WERI-Rb-1 (cell line): Measurements from ENCODE around the gene KIRREL3.

Experiments
- DNase-seq: peaks from one replicate; pipeline ENCODE4 v3.0.0-alpha.2; 2020
- H3K27ac ChIP-seq: fragments of 250-450 bp; sonication (Bioruptor Pico); 2 replicates; pipeline ENCODE4 v1.5.1; 2020; ENCODE audit warnings: mild to moderate bottlenecking, moderate library complexity
- H3K27me3 ChIP-seq: fragments of 250-450 bp; sonication (Bioruptor Pico); 2 replicates; pipeline ENCODE4 v1.5.1; 2021; ENCODE audit warnings: mild to moderate bottlenecking, low read depth, moderate library complexity; ENCODE audit not compliant: insufficient read depth, severe bottlenecking
- H3K36me3 ChIP-seq: fragments of 250-450 bp; sonication (Bioruptor Pico); 2 replicates; pipeline ENCODE4 v1.5.1; 2020; ENCODE audit warnings: mild to moderate bottlenecking, moderate library complexity
- H3K4me3 ChIP-seq: 2 replicates; pipeline ENCODE4 v1.5.1; 2011; ENCODE audit warnings: low read depth, mild to moderate bottlenecking, control low read depth, low read length
- H3K9me3 ChIP-seq: fragments of 250-450 bp; sonication (Bioruptor Pico); 2 replicates; pipeline ENCODE4 v1.5.1; 2021; ENCODE audit warnings: mild to moderate bottlenecking, moderate library complexity; ENCODE audit not compliant: severe bottlenecking
- TF ChIP-seq, protein P1 (sequence below): IDR thresholded peaks from 2 replicates; pipeline ENCODE4 v1.5.1; 2011; ENCODE audit warnings: low read depth, mild to moderate bottlenecking, control low read depth, inconsistent platforms, low read length

The KIRREL3 gene

DNA sequence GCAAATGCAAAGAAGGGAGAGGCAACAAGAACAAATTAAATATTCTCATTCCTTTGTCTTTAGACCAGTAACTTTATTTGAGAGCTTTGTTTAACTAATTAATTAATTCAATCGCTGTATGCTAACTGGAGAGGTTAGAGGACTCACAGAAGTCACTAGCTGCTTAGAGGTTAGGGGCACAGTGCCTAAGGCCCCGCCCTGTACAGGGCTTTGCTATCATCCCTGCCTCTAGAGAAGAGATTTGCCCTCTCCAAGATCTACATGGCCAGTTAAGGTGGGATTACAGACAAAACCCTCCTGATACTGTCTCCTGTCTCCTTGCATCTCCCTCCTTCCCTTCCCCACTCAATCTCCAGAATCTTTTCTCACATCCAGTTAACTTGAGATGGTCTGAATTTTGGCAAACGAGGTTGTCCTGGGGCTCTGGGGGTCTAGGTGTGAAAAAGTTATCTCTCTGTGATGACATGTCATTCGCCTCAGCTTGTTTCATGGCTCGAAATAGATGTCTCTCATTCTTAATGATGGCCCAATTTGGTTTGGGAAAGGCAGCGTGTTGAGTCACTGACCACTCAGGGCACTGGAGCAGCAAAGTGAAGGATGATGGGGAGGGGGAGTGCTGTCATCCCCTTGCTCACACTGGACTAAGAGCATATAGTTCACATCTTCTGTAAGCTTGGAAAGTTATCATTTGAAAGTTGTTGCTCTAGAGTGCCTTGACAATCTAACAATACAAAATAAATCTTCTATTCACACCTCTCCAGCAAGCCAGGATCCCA lies 190.9 kb downstream of the KIRREL3 start:
- TF ChIP-seq, protein P1, sequence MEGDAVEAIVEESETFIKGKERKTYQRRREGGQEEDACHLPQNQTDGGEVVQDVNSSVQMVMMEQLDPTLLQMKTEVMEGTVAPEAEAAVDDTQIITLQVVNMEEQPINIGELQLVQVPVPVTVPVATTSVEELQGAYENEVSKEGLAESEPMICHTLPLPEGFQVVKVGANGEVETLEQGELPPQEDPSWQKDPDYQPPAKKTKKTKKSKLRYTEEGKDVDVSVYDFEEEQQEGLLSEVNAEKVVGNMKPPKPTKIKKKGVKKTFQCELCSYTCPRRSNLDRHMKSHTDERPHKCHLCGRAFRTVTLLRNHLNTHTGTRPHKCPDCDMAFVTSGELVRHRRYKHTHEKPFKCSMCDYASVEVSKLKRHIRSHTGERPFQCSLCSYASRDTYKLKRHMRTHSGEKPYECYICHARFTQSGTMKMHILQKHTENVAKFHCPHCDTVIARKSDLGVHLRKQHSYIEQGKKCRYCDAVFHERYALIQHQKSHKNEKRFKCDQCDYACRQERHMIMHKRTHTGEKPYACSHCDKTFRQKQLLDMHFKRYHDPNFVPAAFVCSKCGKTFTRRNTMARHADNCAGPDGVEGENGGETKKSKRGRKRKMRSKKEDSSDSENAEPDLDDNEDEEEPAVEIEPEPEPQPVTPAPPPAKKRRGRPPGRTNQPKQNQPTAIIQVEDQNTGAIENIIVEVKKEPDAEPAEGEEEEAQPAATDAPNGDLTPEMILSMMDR = no peak
- Histone ChIP-seq H3K36me3 (no peaks in the 10 kb centered on the region; the same call in 1 of the 2 replicates), H3K27me3 (no peaks in the 10 kb centered on the region), H3K4me3 (no peak overlapping the region), H3K9me3 (no peaks in the 10 kb centered on the region), H3K27ac (no peak overlapping the region)
- no peak for DNase-seq

DNA sequence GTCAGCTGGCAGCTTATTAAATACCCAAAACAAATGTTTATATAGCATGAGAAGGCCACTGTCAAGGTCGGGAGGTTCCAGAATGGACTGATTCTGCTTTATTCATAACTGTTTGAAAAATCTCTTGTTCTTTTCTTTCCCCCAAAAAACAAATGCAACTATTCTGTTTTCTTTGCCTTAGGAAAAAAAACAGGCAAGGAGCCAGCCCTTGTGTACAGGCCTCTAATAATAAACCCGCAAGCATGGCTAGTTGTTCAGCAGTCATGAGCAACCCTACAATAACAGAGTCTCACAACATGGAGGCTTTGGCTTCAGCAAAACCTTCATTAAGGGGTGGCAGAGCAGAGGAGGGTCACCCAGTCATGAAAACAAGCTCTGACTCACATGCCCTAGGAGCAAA lies 191.7 kb downstream of the KIRREL3 start:
- no peaks in the 10 kb centered on the region for H3K9me3 ChIP-seq
- no peaks in the 10 kb centered on the region; the same call in 1 of the 2 replicates for H3K36me3 ChIP-seq
- no peak for DNase-seq
- H3K4me3 ChIP-seq = no peak overlapping the region
- TF ChIP-seq, protein P1 = no peak
- no peaks in the 10 kb centered on the region for H3K27me3 ChIP-seq
- no peak overlapping the region for H3K27ac ChIP-seq

DNA sequence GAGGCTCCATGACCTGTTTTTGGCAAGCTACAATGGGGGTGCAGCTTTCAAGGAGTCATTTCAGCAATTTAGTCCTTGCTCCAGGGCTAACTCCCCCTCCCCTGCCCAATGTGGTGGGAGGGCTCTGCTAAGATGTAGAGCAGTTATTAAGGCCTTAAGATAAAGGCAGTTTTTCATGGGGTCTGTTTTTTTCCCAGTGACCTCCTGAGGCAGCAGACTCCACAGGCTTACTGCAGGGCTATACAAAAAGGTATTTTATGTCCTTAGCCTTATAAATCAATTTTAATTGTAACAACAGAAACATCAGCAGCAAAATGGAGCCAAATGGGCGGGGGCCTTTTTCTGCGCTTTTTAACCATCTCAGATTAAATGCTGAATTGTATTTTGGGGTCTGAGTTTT lies 192.3 kb downstream of the KIRREL3 start:
- DNase-seq = no peak
- H3K27me3 ChIP-seq = no peaks in the 10 kb centered on the region
- no peaks in the 10 kb centered on the region for H3K9me3 ChIP-seq
- H3K36me3 ChIP-seq = no peaks in the 10 kb centered on the region; the same call in 1 of the 2 replicates
- no peak overlapping the region for H3K4me3 ChIP-seq
- TF ChIP-seq, protein P1 = no peak
- H3K27ac ChIP-seq = no peak overlapping the region

DNA sequence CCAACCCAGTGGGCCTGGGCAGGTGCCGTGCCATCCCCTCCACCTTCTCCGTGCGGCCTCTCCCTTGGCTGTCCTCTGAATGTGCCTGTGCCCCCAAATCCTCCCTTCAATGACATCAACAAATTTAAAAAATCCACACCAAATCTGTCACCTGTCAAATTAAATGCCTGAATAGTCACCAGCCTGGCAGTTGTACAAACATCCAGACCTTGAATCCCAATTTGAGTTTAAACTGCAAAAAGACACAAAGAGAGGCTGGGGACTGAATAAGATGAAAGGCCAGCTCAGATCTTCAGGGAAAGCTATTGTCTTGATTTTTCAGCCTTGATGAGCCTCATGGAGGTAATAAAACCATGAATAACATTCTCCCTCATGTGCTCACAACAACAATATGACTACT lies 194.7 kb downstream of the KIRREL3 start:
- no peak for DNase-seq
- Histone ChIP-seq H3K27me3 (no peaks in the 10 kb centered on the region), H3K9me3 (no peaks in the 10 kb centered on the region), H3K36me3 (no peaks in the 10 kb centered on the region), H3K4me3 (no peak overlapping the region), H3K27ac (no peak overlapping the region)
- TF ChIP-seq, protein P1 = no peak

DNA sequence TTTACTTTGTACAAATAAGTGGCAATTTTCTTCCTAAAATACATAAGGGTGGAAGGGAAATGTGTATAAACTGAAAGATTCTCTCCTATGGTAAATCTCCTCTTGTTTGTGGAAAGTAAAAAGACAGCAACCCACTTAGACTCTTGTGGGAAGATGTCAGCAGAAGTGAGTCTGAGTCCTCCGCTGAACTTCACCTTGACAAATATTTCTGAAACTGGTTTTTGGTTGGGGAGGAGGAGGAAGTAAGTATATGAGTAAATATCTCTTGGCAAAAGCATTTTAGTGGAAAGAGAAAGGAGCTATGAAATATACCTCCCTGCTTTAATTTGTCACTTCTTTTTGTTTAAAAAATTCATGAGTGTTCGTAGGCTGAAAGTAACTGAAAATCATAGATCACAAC lies 196.2 kb downstream of the KIRREL3 start:
- TF ChIP-seq, protein P1 = no peak
- no peaks in the 10 kb centered on the region for H3K27me3 ChIP-seq
- no peaks in the 10 kb centered on the region for H3K36me3 ChIP-seq
- H3K4me3 ChIP-seq = no peak overlapping the region
- H3K9me3 ChIP-seq = no peaks in the 10 kb centered on the region
- H3K27ac ChIP-seq = no peak overlapping the region
- DNase-seq = no peak

DNA sequence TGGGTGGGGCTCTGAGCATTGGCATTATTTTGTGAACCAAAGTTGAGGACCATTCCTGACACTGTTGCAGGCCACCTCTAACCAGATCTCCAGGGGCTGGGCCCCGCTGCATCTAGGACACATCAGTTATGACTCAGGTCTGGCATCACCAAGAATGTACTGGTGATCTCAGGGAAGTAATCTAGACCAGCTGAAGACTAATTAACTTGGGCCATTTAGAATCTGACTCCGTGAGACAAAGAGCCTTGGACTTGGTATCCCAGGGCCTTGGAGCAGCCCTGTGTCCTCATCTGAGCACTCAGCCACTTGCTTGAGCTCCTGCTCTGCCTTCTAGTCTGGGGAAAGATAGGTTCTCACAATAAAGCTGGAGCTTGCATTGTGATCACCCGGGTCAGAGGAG lies 200.6 kb downstream of the KIRREL3 start:
- Histone ChIP-seq H3K27ac (no peak overlapping the region), H3K27me3 (no peaks in the 10 kb centered on the region), H3K9me3 (no peaks in the 10 kb centered on the region), H3K4me3 (no peak overlapping the region), H3K36me3 (no peaks in the 10 kb centered on the region)
- DNase-seq = no peak
- TF ChIP-seq, protein P1 = no peak
